ENCODE results near the gene ADAM17. TPM values are rescaled to one million over a fixed set of nuclear protein-coding genes. Genes with fewer than 3 reads are reported as not detected.

Gene ADAM17
- total and polyA plus RNA-seq, 2 of the 8 experiments (the other 6 are each of a cell fraction or from before 2014, with no cell fraction given): 6.5 to 23.5 TPM

DNA sequence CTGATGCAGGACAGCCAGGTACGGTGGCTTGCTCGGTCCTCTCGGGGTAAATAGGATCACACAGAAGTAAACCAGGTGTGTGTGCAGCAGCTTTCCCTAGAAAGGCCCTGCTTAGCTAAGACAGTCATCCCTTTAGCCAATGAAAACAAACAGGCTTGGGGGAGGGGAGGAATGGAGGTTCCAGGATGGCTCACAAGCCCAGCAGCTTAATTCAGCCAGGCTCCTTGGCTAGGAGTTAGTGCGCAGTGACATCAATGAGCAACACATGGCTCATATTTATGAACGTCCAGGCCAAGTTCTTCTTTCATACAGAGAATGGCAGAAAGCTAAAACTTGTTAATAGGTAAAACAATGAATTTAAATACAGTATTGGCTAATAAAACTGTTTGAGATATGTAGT lies 71.1 kb downstream of the ADAM17 start:
- DNase-seq (ENCODE audit: low read depth in 1 of 2, low spot score in 2 of 2): no peak
- POLR2A ChIA-PET (ENCODE audit: partially characterized antibody): interaction anchor here (2.3 kb wide), 1 partner anchor 14 kb away, joined by 7 read pairs; no protein-coding TSS in a partner anchor
- Histone ChIP-seq H3K79me1 (ENCODE audit: low read depth, low read length) (no peaks in the 10 kb centered on the region), H2BK20ac (ENCODE audit: low read length) (no peak overlapping the region), H3K27me3 (replicated peaks in 1 of 4; ENCODE audit: control insufficient read depth in 3 of 4, extremely low read depth in 1 of 4, insufficient read depth in 3 of 4, low read length in 3 of 4) (no peaks in the 10 kb centered on the region), H3K9ac (replicated peaks in 1 of 4; ENCODE audit: extremely low read depth in 1 of 4, low read depth in 3 of 4, low read length in 3 of 4) (no peak overlapping the region), H3K23me2 (ENCODE audit: low read depth, low read length) (no peaks in the 10 kb centered on the region), H4K20me1 (replicated peaks in 1 of 2; ENCODE audit: control insufficient read depth in 1 of 2, insufficient read depth in 2 of 2, low read length in 2 of 2) (peaks cover 0 to 2% of the 10 kb centered on the region in 2 experiments), H3K79me2 (ENCODE audit: control insufficient read depth in 1 of 2, insufficient read depth in 2 of 2, low read length in 2 of 2) (no peaks in the 10 kb centered on the region), H2BK15ac (ENCODE audit: low read length) (no peak overlapping the region), H4K91ac (replicated peaks; ENCODE audit: insufficient read length, low read length) (no peak overlapping the region), H3K36me3 (ENCODE audit: control insufficient read depth in 2 of 4, insufficient read depth in 4 of 4, low read length in 3 of 4) (peaks cover 3 to 37% (median 20%) of the 10 kb centered on the region in 4 experiments), H3K9me3 (ENCODE audit: insufficient read depth in 2 of 2, low read depth in 1 of 2, low read length in 1 of 2) (no peaks in the 10 kb centered on the region), H3K27ac (ENCODE audit: low read depth, low read length) (no peak overlapping the region), H2BK5ac (ENCODE audit: low read depth, low read length) (no peak overlapping the region), H2AK5ac (ENCODE audit: low read depth, low read length) (no peak overlapping the region), H3K18ac (ENCODE audit: extremely low read depth, low read length) (no peak overlapping the region), H2AFZ (ENCODE audit: low read length) (no peak overlapping the region), H4K8ac (ENCODE audit: extremely low read depth, insufficient read depth, low read length) (no peak overlapping the region), H3K4ac (replicated peaks; ENCODE audit: insufficient read length, low read depth, low read length) (no peak overlapping the region), H3K14ac (ENCODE audit: insufficient read length) (no peak overlapping the region), H3K56ac (replicated peaks; ENCODE audit: insufficient read length, low read depth, low read length) (no peak overlapping the region), H2BK120ac (replicated peaks; ENCODE audit: low read depth, low read length) (no peak overlapping the region), H3K4me3 (ENCODE audit: extremely low read depth in 1 of 4, insufficient read depth in 2 of 4, low read depth in 3 of 4, low read length in 4 of 4) (no peak overlapping the region), H2BK12ac (ENCODE audit: low read depth, low read length) (no peak overlapping the region), H4K5ac (ENCODE audit: insufficient read length, low read depth, low read length) (no peak overlapping the region), H3K23ac (ENCODE audit: insufficient read length) (no peak overlapping the region), H3K4me1 (replicated peaks in 1 of 4; ENCODE audit: control insufficient read depth in 3 of 4, insufficient read depth in 4 of 4, low read length in 3 of 4) (no peaks in the 10 kb centered on the region), H3K4me2 (ENCODE audit: insufficient read depth in 1 of 2, low read depth in 2 of 2, low read length in 2 of 2) (no peak overlapping the region)
- CTCF ChIA-PET (ENCODE audit: partially characterized antibody): no interaction called here
- no peak for FAIRE-seq
- 91% methylated on average over 5 of the region's 5 CpGs; no CpG with 5 or more reads in 1 of the 2 experiments for WGBS, 2 experiments (ENCODE audit: extremely low coverage in 1 of 2, insufficient coverage in 1 of 2, insufficient read length in 1 of 2, insufficient replicate concordance in 2 of 2, low coverage in 1 of 2, low lambda C conversion rate in 2 of 2, missing lambda C conversion rate in 1 of 2)
- TF ChIP-seq SP1 (IDR thresholded peaks at IDR 0.05; ENCODE audit: low read depth, low read length): no peak
- no peak for TF ChIP-seq FOSL1 (IDR thresholded peaks at IDR 0.05; ENCODE audit: insufficient read depth, low read depth, low read length)
- no peak for TF ChIP-seq KDM1A (IDR thresholded peaks at IDR 0.05; ENCODE audit: borderline replicate concordance, low read length)
- TF ChIP-seq ZNF274 (IDR thresholded peaks at IDR 0.05; ENCODE audit: borderline replicate concordance, extremely low read depth, low read length): no peak
- TF ChIP-seq SAP30 (IDR thresholded peaks at IDR 0.05; ENCODE audit: insufficient read depth, insufficient replicate concordance, low read length): no peak
- TF ChIP-seq POU5F1 (IDR thresholded peaks at IDR 0.05; ENCODE audit: low read depth, low read length): no peak
- no peak for TF ChIP-seq JUN (IDR thresholded peaks at IDR 0.05; ENCODE audit: low read depth, low read length)
- TF ChIP-seq TCF12 (IDR thresholded peaks at IDR 0.05; ENCODE audit: low read depth, low read length): no peak
- no peak for TF ChIP-seq SIX5 (IDR thresholded peaks at IDR 0.05; ENCODE audit: low read depth, low read length)
- TF ChIP-seq SIRT6 (IDR thresholded peaks at IDR 0.05; ENCODE audit: low read length): no peak
- no peak for TF ChIP-seq GTF2F1 (IDR thresholded peaks at IDR 0.05; ENCODE audit: borderline replicate concordance, low read depth, low read length)
- TF ChIP-seq RBBP5 (IDR thresholded peaks at IDR 0.05; ENCODE audit: borderline replicate concordance, low read depth, low read length): no peak
- TF ChIP-seq, protein P1, sequence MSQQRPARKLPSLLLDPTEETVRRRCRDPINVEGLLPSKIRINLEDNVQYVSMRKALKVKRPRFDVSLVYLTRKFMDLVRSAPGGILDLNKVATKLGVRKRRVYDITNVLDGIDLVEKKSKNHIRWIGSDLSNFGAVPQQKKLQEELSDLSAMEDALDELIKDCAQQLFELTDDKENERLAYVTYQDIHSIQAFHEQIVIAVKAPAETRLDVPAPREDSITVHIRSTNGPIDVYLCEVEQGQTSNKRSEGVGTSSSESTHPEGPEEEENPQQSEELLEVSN (IDR thresholded peaks at IDR 0.05): no peak
- TF ChIP-seq CTBP2 (IDR thresholded peaks at IDR 0.05; ENCODE audit: borderline replicate concordance, insufficient read depth, insufficient read length, low read length): no peak
- TF ChIP-seq HDAC6 (IDR thresholded peaks at IDR 0.05; ENCODE audit: low read depth, low read length): no peak

Measured in H1 (cell line).